Central memory CD4-positive, alpha-beta T cell (primary cell): ENCODE results near the gene ADIRF.
"Not testable (repeated sequence)": the region's sequence is repeated elsewhere in the genome, so short reads cannot be mapped to it uniquely, and the experiment has no call there.

Experiments
- DNase-seq: peaks from one replicate; pipeline ENCODE4 v3.0.0; 2022
- total RNA-seq, 3 experiments: gene quantifications; one replicate each; lab custom pipeline; 2026; lab: John Stamatoyannopoulos, UW

The ADIRF gene
- 0 reads per million in 3 experiments for total RNA-seq

DNA sequence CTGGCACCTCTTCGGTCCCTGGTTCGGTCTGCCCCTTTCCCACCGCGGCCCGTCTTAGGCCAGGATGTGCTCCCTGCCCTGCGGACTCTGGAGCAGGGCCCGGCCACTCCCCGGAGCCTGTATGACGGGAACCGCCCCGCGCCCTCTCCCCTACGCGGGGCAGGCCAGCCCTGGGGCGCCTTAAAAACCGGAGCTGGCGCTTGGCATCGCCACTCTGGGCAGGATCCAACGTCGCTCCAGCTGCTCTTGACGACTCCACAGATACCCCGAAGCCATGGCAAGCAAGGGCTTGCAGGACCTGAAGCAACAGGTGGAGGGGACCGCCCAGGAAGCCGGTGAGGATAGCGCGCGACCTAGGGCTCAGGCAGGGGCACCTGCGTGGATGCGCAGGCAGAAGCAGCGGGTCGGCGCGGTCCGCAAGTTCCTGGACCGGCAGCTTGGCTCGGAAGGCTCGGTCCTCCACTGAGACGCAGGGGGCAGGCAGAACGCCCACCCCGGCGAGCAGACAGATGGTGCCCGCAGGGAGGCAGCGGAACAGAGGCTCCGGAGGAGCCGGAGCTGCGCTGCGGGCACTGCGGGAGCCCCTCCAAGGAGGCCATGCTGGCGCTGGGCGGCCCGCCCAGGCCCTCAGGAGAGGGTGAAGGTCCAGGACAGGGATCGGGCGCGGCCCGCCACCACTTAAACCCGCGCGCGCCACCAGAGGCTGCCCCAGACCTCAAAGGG lies at the start of gene ADIRF:
ADIRF (plus strand) TSS at position 212 of the 723 bp plus-strand sequence; CDS start at position 275, 63 bp downstream.
- no peak for DNase-seq

DNA sequence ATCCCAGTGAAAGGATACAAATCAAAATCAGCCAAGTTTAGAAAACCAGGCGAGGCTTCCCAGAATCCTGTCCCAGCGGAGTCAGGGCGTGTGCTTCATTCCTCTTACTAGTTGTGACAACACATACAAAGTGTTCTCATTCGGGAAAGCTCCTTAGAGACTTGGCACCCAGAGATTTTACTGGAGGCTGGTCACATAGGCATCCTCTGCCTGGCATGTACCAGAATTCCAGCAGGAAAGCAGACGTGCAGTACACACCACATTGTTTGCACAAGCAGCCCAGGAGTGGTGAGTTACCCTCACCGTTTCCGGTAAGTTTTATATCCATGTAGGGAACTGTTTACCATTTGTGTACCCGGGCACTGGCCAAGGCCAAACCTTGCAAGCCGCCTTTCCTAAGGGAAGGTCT lies 45.7 kb upstream of the ADIRF start:
- DNase-seq, result no peak

DNA sequence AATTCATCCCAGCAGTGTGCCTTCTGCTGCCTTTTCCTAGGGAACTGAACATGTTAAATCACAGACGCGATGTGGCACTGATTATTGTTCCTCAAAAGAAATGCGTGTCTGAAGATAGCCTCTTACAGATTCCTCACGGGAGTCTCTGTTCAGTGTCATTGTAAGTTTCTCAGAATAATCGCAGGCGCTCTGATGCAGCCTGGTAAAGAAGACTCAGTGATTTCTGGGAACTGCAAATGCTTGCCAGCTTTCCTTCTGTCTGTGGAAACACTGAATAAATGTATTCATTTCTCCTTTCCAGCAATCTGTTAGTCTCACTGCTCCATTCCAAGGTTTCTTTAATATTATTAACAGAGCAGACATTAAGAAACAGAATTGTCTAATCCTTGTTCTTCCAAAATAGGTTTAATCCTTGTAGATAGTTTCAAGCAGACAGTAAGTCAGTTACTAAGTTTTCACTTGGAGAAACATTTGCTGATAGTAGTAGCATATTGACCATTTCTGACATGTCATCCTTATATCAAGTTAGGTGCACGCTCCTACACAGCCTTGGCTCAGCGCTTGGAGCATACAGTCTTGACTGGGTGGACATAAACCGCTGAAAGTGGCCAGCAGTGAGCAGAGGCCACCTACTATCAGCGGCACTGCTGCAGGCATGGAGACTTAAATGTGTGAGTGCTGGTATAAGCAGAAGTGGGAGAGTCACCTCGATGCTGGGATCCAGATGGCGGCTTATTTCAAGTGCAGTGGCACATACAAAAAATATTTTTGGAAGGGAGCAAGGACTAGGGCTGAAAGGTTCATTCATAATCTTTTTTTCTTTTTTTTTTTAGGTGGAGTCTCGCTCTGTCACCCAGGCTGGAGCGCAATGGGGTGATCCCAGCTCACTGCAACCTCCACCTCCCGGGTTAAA lies 38.6 kb upstream of the ADIRF start:
- no peak for DNase-seq

DNA sequence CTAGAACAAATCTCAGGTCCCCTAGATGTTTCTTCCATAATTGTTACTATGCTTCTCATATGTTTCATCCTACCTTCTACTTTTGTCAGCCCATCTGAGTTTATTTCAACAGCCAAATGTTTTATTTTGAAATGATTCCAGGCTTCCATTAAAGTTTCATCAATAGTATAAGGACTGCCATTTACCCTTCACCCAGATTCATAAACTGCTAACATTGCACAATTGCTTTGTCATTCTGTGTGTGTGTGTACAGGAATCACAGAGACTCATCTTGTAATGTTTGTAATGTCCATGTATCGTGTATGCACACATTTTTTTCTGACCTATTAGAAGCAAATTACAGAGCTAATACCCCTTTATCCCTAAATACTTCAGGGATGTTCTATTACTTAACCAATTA lies 36.4 kb upstream of the ADIRF start:
- no peak for DNase-seq

DNA sequence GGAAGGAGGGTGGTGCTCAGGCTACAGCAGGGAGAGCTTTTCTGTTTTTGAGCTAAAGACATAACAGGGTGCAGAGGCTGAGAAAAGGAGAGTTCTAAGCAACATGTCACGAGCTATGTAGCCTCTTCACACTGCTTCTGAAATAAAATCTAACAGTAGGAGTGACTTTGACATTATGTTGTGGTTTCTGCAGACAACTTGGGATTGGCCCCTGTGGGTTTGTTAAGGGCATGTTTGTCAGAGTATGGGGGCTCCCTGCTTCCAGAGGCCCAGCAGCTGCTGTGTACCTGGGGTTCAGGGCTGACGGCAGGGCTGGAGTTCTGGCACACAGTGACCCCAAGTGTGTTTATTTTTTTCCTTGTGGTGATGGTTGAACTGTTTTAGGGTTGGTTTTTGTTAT lies 35.6 kb upstream of the ADIRF start:
- no peak for DNase-seq

DNA sequence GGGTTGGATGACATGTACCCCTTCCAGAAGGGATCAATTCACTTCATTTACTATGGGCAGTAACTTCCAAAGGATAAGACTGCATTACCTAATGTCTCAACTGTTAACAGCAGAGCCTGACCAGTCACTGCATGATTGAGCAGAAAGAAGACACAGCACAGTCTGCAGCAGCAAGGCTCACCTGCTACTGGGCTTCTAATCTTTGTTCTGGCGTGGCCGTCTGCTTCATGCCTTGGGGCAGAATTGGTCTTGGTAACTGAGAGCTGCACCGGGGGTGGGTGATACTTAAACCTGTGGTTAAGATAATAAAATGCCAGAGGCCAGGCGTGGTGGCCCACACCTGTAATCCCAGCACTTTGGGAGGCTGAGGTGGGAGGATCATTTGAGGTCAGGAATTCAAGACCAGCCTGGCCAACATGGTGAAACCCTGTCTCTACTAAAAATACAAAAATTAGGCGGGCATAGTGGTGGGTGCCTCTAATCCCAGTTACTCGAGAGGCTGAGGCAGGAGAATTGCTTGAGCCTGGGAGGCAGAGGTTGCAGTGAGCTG lies 34.0 kb upstream of the ADIRF start:
- DNase-seq, result not testable (repeated sequence)

DNA sequence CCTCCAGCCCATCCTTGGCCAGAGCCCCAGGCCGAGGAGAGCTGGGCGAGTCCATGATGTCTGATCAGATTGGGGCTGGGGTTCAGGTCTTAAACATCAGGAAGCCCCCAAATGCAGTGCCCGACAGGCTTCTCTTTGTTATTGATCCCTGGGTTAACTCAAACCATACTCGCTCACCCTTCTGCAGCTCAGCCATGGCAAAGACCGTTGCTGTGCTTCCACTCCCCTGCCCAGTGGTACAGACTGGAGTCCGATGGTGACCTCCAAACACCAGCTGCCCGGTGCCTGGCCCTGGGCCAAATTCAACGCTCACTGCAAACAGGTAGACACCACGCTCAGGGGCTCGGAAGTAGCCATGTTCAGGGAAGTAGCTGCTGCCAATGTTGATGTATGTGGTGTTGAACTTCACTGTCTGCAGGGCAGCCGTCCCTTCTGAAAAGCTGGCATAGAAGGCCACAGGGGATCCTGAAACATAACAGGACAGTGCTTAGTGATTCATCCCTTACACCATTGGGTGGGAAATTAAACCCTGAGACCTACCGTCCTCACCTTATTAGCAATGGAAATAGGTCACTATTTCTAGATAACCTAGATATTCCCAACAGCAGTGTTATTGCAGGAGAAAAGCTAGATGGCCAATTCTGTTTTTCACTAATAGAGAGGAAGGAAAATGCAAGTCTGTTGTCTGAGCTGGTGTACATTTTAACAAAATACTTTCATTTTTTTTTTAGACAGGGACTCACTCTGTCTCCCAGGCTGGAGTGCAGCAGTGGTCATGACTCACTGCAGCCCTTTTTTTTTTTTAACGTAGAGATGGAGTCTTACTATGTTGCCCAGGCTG lies 31.4 kb upstream of the ADIRF start:
- no peak for DNase-seq

DNA sequence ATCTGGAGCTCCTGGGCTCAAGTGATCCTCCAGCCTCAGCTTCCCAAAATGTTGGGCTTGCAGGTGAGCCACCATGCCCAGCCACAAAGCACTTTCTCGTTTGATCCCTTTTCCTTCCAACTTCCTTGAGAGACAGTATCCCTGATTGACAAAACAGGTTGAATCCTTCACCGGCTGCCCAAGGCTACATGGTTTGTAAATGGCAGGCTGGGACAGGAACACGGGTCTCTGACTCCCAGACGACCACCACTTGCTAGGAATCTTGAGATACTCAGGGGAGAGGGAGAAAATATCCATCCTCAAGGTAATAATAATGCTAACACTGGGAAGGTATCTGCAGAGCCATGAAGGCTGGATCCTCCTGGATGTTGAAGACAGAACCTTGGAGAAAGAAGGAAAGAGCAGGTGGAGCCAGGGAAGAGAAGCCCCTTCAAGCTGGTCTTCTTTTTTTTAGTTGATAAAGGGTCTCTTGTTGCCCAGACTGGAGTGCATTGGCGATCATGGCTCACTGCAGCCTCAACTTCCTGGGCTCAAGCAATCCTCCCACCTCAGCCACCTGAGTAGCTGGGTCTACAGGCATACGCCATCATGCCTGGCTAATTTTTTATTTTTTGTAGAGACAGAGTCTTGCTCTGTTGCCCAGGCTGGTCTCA lies 30.7 kb upstream of the ADIRF start:
- no peak for DNase-seq

DNA sequence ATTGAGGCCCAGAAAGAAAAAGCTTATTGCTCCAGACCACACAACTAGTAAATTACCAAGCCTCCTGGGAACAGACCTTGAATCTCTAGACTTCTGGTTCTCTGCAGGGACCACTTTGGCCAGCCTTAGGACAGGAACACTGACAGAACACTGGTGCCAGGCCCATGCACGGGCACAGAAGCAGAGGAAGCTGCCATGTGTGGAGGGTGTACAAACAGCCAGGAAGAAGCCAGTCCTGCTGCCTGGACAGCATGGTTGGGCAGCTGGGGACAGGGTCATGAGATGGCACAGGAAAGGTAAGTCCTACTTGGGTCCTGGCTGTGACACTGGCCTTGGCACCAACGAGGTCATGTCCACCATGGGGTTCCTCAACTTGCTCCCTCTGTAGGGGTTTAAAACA lies 30.0 kb upstream of the ADIRF start:
- DNase-seq, result no peak

DNA sequence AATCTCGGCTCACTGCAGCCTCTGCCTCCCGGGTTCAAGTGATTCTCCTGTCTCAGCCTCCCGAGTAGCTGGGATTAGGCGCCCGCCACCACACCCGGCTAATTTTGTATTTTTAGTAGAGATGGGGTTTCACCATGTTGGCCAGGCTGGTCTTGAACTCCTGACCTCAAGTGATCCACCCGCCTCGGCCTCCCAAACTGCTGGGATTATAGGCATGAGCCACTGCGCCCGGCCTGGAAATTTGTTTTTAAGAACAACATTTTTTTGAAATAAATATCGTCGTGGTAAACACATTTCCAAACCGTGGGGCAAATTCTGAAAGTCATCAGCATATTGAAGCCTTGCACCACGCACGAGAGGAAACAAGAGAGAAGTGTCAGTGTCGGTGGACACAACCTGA lies 28.2 kb upstream of the ADIRF start:
- DNase-seq, result not testable (repeated sequence)

DNA sequence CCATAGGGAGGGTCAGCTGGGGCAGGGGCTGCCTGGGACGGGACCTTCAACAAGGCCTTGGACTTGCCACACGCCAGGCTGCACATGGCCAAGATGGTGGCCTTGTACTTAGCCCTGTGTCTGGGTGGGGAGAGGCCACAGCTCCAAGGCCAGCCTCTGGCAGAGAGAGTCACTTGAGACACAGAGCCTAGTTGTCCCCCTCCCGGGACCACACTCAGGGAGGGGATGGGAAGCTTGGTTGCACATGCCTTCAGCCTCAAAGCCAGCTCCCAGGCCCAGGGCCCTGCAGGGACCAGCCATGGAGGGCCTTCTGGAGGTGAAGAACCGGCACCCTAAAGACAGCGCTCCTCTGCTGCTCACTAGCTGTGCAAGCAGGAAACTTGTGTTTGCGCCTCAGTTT lies 27.6 kb upstream of the ADIRF start:
- no peak for DNase-seq

DNA sequence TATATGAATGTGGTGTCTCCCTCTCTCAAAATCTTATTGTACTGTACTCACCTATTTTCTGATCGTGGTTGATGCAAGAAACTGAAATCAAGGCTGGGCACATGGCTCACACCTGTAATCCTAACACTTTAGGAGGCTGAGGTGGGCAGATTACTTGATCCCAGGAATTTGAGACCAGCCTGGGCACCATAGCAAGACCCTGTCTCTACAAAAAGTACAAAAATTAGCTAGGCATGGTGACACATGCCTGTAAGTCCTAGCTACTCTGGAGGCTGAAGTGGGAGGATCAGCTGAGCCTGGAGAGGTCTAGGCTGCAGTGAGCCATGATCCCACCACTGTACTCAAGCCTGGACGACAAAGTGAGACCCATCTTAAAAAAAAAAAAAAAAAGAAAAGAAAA lies 26.9 kb upstream of the ADIRF start:
- DNase-seq, result no peak

DNA sequence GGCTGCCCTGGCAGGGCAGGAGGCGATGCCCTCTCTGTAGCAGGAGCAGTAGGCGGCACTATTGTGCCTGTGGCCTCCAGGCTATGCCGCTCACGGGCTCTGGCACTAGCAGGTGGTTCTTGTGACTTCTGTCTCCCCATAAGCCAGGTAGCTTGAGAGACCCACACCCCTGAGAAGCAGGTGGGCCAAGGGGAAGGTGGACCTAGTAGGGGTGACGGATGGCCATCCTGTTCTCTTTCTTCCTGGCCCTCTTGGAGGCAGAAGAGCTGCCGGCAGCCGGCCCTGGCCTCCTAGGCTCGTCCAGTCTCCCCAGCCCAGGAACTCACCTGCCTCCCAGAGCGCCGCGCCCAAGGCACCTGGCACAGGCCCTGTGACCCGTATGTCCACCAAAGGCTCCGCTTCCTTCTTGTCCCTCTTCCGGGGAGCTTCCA lies 26.3 kb upstream of the ADIRF start:
- DNase-seq, result no peak

DNA sequence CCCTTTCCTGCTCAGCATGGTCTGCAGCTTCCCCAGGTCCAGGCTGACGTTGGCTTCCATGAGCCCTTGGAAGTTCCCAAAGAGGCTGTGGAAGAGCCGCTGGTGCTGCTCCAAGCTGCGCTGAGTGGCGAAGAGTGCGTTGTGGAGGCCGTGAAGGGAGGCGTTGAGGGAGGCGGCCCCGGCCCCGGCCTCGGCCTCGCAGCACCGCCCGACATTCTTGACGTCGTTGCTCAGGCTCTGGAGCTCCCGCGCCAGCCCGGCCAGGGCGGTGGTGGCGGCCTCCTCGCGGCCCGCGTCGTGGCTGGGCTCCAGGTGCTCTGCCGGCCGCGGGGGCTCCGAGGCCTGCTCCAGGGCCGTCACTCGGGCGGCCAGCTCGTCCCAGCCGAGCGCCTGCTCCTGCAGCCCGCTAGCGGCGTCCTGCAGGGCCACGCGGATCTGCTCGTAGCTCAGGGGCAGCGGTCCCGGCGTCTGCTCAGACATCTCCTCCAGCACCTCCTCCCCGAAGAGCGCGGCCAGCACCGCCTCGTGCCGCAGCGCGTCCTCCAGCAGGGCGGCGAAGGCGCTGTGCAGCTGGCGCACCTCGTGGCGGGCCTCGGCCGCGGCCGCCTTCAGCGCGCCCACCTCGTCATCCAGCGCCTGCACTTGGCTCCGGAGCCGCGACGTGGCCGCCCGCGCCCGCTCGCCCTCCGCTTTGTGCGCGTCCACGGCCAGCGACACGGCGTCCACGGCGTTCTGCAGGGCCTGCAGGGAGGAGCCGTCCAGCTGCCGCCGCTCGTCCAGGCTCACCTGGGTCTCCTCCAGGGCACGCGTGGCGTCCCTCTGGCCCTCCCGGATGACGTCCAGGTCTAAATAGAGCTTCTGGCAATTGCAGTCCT lies 25.6 kb upstream of the ADIRF start:
- no peak for DNase-seq

DNA sequence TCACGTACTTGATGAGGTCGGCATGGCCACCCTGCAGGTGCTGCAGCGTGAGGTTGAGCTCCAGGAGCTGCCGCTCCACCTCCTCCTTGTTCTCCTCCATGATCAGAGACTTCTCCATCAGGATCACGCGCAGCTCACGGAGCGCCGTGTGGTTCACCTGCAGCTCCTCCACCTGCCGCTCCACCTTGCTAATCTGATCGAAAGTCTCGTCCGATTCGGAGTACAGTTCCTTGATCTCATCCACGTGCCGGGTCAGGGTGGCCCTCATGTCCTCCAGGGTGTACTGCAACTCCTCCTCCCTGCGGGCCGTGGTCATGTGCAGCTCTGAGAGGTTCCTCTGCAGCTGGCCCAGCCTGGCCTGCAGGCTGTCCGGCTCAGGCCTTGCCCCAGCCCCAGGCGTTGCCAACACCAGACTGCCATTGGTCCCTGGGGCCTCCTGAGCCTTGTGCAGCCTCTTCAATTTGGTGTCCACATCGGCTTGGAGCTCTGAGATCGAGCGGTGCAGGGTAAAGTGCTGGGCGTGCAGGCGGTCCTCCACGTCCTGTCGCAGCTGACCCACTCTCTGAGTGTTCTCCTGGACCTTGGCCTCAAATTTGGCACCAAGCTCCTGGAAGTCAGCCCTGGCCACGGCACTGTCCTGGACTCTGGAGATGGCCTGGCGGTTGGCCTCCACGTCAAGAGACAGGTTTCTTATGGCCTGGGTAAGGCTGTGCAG lies 24.8 kb upstream of the ADIRF start:
- DNase-seq, result no peak

DNA sequence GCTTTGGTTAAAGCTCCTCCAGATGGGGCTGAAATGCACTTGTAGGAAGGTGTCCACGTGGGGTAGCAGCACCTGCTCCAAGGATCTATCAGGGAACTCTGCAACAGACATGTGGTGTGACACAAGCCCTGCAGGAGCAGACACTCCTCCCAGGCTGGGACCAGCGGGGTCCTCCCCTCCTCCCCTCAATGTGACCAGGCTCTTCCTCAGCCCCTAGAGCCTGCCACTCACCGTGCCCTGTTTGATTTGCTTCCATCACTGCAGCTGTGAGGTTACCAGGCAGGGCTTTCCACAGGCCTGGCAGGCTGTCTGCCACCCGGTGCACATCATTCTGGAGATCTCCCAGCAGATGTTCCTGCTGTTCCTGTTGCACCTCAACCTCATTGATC lies 24.3 kb upstream of the ADIRF start:
- DNase-seq, result no peak

DNA sequence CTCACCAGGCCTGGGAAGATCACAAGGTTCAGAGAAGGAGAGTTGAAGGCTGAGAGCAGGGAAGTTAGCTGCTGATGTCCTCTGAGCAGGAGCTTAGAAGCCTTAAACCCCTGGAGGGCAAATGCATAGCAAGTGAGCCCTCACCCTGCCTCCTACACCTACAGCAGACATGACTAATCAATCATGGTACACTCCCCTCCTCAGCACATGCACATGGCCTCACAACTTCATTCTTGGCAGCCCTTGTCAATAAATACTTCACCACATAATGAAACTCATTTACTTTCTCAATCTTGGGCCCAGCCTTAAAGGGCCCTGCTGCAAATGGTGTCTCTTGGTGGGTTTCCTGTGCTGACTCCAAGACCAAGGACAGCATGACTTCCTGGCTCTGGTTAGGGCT lies 23.8 kb upstream of the ADIRF start:
- no peak for DNase-seq

DNA sequence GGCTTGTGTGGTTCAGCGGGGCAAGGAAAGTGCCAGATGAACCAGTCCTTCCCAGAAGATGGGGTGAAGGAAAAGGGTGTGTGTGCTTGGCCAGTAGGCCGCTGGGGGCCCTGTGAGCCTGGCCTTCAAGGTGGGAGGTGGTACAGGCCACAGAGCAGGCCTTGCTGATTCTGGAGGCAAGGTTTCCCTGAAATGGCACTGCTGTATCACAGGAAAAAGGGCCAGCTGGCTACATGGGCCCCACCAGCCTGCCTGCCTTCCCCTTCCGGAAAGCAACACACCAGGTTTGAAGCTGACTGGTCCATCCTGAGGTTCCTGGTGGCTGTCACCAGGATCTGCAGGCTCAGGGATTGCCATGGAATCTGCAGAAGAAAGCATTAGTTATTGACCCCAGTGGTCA lies 23.4 kb upstream of the ADIRF start:
- DNase-seq, result no peak

DNA sequence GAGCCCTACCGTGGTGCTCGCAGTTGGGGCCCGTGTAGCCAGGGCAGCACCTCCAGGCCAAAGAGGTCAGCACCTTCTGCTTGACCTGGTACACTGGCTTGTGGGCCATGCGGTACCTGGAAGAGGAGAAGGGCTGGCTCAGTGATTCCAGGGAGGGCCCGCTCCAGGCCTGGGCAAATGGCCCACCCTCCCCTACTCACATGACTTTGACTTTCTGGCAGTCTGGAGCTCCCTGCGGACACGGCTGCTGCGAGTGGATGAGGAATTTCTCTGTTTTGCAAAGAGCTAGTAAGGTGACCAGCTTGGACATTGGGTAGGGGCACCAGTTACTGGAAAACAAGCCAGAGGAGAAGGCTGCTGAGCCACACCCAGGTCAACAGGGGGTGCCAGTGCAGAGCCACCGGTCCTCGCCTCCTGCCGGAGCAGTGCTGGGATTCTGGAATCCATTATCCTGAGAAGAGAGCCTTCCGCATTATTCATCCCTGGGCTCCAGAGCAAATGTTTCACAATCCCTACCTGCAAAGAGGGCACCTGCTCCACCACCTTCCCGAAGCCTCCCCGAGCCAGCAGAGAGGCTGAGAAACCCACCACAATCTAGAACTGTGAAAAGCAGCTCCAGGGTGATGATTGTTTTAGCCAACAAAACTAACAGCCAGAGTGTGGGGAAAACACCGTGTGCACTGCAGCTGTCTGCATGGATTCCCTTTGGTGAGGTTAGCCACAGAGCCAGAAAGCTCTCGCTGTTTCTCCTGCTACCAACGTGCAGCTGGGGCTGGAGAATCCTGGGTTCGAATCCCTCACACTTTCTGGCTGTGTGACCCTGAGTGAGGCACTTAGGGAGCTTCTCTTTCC lies 22.7 kb upstream of the ADIRF start:
- no peak for DNase-seq
